Spleen (tissue), 11 donors: ENCODE measurements around the gene SLC8A2. TPM values are rescaled to one million over a fixed set of nuclear protein-coding genes. Genes with fewer than 3 reads are reported as not detected.

Experiments
- DNase-seq: peaks from one replicate; pipeline ENCODE4 v3.0.0-alpha.2; 2020
- H3K27ac ChIP-seq, 8 donors: fragments of 200-600 bp; sonication (generic) in 7 of 8; 1 replicate in 4 of 8; 2 replicates in 4 of 8; pipeline versions ENCODE4 v1.5.0 to v1.8.0; 2016 to 2021; ENCODE audit warnings: inconsistent platforms in 4 of 8, mild to moderate bottlenecking in 4 of 8, moderate library complexity in 1 of 8
- H3K27me3 ChIP-seq, 7 donors: fragments of 200-600 bp; sonication (generic) in 6 of 7; replicated peaks in 1 of 7; 1 replicate in 4 of 7; 2 replicates in 3 of 7; pipeline versions ENCODE4 v1.5.0 to v1.8.0; 2016 to 2021; ENCODE audit warnings: inconsistent platforms in 3 of 7, mild to moderate bottlenecking in 1 of 7
- H3K36me3 ChIP-seq, 6 donors: fragments of 200-600 bp; sonication (generic) in 5 of 6; 1 replicate in 4 of 6; 2 replicates in 2 of 6; pipeline versions ENCODE4 v1.5.0 to v1.8.0; 2016 to 2021; ENCODE audit warnings: inconsistent platforms in 2 of 6
- H3K4me1 ChIP-seq, 6 donors: fragments of 200-600 bp; sonication (generic) in 5 of 6; 1 replicate in 3 of 6; 2 replicates in 3 of 6; pipeline versions ENCODE4 v1.5.0 to v1.8.0; 2016 to 2021; ENCODE audit warnings: inconsistent platforms in 3 of 6
- H3K4me3 ChIP-seq, 8 donors: fragments of 200-600 bp; sonication (generic) in 7 of 8; 1 replicate in 4 of 8; 2 replicates in 4 of 8; pipeline versions ENCODE4 v1.5.0 to v1.8.0; 2016 to 2021; ENCODE audit warnings: inconsistent platforms in 4 of 8, mild to moderate bottlenecking in 4 of 8, moderate library complexity in 2 of 8
- H3K9me3 ChIP-seq, 8 donors: fragments of 200-600 bp; sonication (generic) in 7 of 8; 1 replicate in 4 of 8; 2 replicates in 4 of 8; pipeline versions ENCODE4 v1.5.0 to v1.8.0; 2016 to 2021; ENCODE audit warnings: inconsistent platforms in 4 of 8
- CTCF ChIP-seq, 11 experiments: fragments of 200-600 bp in 7 of 11; fragments of 450-650 bp in 4 of 11; sonication (generic) in 4 of 11; IDR thresholded peaks in 8 of 11; conservative IDR thresholded peaks in 3 of 11; 1 replicate in 7 of 11; 2 replicates in 4 of 11; pipeline versions ENCODE4 v1.4.0 to v1.8.0; 2016 to 2021; ENCODE audit warnings: antibody characterized with exemption in 11 of 11, inconsistent platforms in 4 of 11, mild to moderate bottlenecking in 1 of 11
- POLR2A ChIP-seq, 3 donors: fragments of 450-650 bp; IDR thresholded peaks; one replicate each; pipeline ENCODE4 v1.5.1; 2017; ENCODE audit warnings: antibody characterized with exemption in 3 of 3, mild to moderate bottlenecking in 1 of 3
- POLR2AphosphoS5 ChIP-seq, 3 donors: sonication (generic); formaldehyde crosslinking; IDR thresholded peaks; one replicate each; pipeline ENCODE4 v1.5.1; 2017; ENCODE audit warnings: antibody characterized with exemption in 3 of 3
- WGBS, 5 donors: extraction: QIAGEN DNeasy Blood & Tissue Kit in 3 of 5; methylation state at CpG; one replicate each; pipeline versions ENCODE4 v1.1.5 to v1.1.7; 2013 to 2018; 5-methylcytosine and 5-hydroxymethylcytosine counted together
- intact Hi-C: fragments of 100-400 bp; cut with DNase I; formaldehyde crosslinking; loops from one replicate; pipeline ENCODE4 v1.15.0; 2023; ENCODE audit warnings: low total_unique reads
- polyA plus RNA-seq, 3 donors: library from polyadenylated mRNA; stranded (reverse); fragments of 200-250 nt; gene quantifications; one replicate each; pipeline ENCODE4 v1.2.1, GENCODE V29; 2013
- total RNA-seq, 7 donors: library from RNA; depleted of rRNA in 3 of 7; stranded (reverse); fragments of >200 nt in 3 of 7; fragmentation: NEBNext Ultra II Directional in 4 of 7; extraction: Animal tissue kit (Norgen Biotek cat#: 25700) in 4 of 7; gene quantifications; one replicate each; pipeline versions ENCODE4 v1.1.0 to v1.2.1, GENCODE V29; 2016 to 2021
- donor health status: healthy with polysubstance abuse.
- donor health status: DM: no; HTN: no; CAD: no; lungs with moderate emphysema.
- donor health status: DM: no; HTN: no; CAD: no.
- donor health status: Bipolar disorder and iron deficiency.
- donor health status: healthy.
- donor health status: DM: no; HTN: no; CAD: no.
- donor health status: DM: yes; HTN: yes; CAD: no.

Gene SLC8A2
- total and polyA plus RNA-seq, 10 donors, result 0.02 to 0.19 TPM; not detected in 8

GRCh38 chr19:47461876-47462275 lies 9.8 kb downstream of the SLC8A2 start:
- peaks cover 0 to 7% (median 3%) of the 10 kb centered on the region in 6 donors for H3K4me1 ChIP-seq
- H3K36me3 ChIP-seq, result no peaks in the 10 kb centered on the region
- TF ChIP-seq CTCF (IDR thresholded peaks at IDR 0.05 in 8 of 11, conservative IDR thresholded peaks at IDR 0.05 in 3 of 11) (no peak), POLR2AphosphoS5 (IDR thresholded peaks at IDR 0.05) (no peak), POLR2A (IDR thresholded peaks at IDR 0.05) (no peak)
- DNase-seq, result no peak
- no peak overlapping the region for H3K4me3 ChIP-seq
- intact Hi-C loops, result no loop called here
- peaks cover 0 to 5% (median 0%) of the 10 kb centered on the region in 8 donors for H3K9me3 ChIP-seq
- WGBS, 5 donors, result 75 to 93% (median 82%) methylated on average over 5 of the region's 5 CpGs
- H3K27ac ChIP-seq, result no peak overlapping the region
- H3K27me3 ChIP-seq, result peaks cover 0 to 88% (median 43%) of the 10 kb centered on the region in 7 donors

- DNase-seq, result no peak
- Histone ChIP-seq H3K4me3 (no peak overlapping the region), H3K36me3 (no peaks in the 10 kb centered on the region), H3K27me3 (peaks cover 0 to 91% (median 53%) of the 10 kb centered on the region in 7 donors), H3K4me1 (peaks cover 0 to 7% (median 3%) of the 10 kb centered on the region in 6 donors), H3K27ac (no peak overlapping the region), H3K9me3 (peaks cover 0 to 21% (median 9%) of the 10 kb centered on the region in 8 donors)
- intact Hi-C loops, result no loop called here
- WGBS, 5 donors, result 87 to 94% (median 91%) methylated on average over 14 of the region's 14 CpGs
- no peak for TF ChIP-seq POLR2AphosphoS5 (IDR thresholded peaks at IDR 0.05)
- TF ChIP-seq CTCF (IDR thresholded peaks at IDR 0.05 in 8 of 11, conservative IDR thresholded peaks at IDR 0.05 in 3 of 11), result no peak
- TF ChIP-seq POLR2A (IDR thresholded peaks at IDR 0.05), result no peak
Measured at GRCh38 chr19:47459477-47459876, 12.2 kb downstream of the SLC8A2 start.

- intact Hi-C loops, result no loop called here
- Histone ChIP-seq H3K4me3 (no peak overlapping the region), H3K36me3 (no peaks in the 10 kb centered on the region), H3K9me3 (peaks cover 0 to 21% (median 9%) of the 10 kb centered on the region in 8 donors), H3K27me3 (peaks cover 0 to 91% (median 53%) of the 10 kb centered on the region in 7 donors), H3K4me1 (peaks cover 0 to 7% (median 3%) of the 10 kb centered on the region in 6 donors), H3K27ac (no peak overlapping the region)
- TF ChIP-seq POLR2AphosphoS5 (IDR thresholded peaks at IDR 0.05) (no peak), POLR2A (IDR thresholded peaks at IDR 0.05) (no peak), CTCF (IDR thresholded peaks at IDR 0.05 in 8 of 11, conservative IDR thresholded peaks at IDR 0.05 in 3 of 11) (no peak)
- WGBS, 5 donors, result 33 to 40% (median 40%) methylated on average over 5 of the region's 5 CpGs
- DNase-seq, result no peak
Measured at GRCh38 chr19:47458672-47459071, 13.0 kb downstream of the SLC8A2 start.

GRCh38 chr19:47456721-47457474 lies 14.8 kb downstream of the SLC8A2 start:
- H3K4me1 ChIP-seq, result peaks cover 0 to 7% (median 3%) of the 10 kb centered on the region in 6 donors
- TF ChIP-seq CTCF (IDR thresholded peaks at IDR 0.05 in 8 of 11, conservative IDR thresholded peaks at IDR 0.05 in 3 of 11), result no peak
- H3K36me3 ChIP-seq, result no peaks in the 10 kb centered on the region
- no peak overlapping the region for H3K4me3 ChIP-seq
- peaks cover 0 to 75% (median 53%) of the 10 kb centered on the region in 7 donors for H3K27me3 ChIP-seq
- intact Hi-C loops, result no loop called here
- H3K27ac ChIP-seq, result no peak overlapping the region
- 33 to 60% (median 33%) methylated on average over 28 to 77 of the region's 77 CpGs for WGBS, 5 donors
- no peak for DNase-seq
- peaks cover 0 to 21% (median 9%) of the 10 kb centered on the region in 8 donors for H3K9me3 ChIP-seq
